GM18519 (cell line): ENCODE data around the gene DPYD.
A peak's percentile ranks its signal among the peaks of the same experiment; 100 is the strongest.

Experiments used
- ATAC-seq: cut with Tn5 transposase; IDR thresholded peaks from one replicate; pipeline ENCODE4 v1.9.1; 2021; ENCODE audit warnings: mild to moderate bottlenecking, moderate library complexity; ENCODE audit not compliant: unreplicated experiment, low FRiP score

DPYD gene

DNA sequence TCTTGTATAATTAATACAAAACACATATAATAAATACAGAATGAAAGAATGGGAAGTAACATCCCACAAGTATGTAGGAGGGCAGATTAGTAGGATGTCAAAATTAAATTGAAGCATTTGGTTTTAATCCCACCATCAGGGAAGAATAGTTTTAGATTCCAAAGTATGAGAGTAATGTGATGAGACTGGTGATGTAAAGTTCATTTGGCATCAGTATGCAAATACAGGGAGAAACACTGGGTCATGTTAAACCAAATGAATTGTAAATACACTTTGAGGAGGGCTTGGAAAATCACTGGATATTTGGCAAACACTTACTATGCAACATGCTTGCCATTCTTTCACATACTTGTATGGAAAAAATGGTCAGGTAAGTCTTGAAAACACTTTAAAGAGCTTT is 358.8 kb downstream of the DPYD start:
- no peak for ATAC-seq

DNA sequence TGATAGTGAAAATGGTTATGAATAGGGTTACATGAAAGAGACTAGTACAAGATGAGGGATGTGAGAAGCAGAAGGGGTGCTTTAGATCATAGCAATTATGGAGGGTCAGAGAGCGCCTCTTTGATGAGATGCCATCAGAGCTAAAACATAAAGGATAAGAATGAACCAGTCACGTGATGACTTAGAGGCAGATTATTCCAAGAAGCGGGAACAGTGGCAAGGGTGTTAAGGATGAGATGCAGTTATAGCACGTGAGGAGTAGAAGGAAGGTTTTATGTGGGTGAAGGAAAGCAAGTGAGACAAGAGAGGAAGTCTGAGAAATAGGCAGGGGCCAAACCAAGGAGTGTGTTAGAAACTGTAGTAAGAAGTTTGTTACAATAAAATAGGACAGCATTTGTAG is 360.1 kb downstream of the DPYD start:
- ATAC-seq = no peak

DNA sequence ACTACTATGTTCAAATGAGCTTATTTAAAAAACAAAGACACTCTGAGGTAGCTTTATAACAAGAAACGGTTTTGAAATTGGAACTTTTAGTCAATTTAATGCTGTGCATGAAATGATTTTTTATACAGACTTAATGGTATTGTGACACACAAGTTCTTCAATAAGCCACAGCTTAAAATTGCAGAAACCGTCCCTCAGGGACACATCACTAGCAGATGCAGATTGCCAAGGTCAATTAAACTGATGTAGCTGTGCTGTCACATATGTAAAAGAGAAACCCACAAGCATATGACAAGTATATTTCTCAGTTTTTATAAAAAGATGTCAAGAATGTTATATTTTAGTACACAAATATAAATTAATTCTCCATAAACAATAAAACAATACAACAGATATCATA is 366.9 kb downstream of the DPYD start:
- no peak for ATAC-seq

DNA sequence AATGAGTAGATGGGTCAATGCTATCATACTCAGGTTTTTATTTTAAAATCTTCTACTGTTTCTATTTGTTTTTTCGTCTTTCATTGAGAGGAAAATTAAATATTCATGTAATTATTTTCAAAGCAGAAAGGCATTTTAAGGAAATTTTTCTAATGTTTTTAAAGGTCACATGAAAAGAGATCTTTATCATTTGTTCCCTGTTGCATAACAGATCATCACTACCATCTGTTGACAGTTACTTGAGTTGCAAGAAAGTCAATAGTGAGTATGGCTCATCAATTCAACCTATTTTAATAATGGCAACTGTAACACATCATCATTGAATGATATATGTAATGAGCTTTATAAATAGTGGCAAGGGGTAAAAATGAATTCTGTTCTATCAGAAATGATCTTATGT is 369.7 kb downstream of the DPYD start:
- ATAC-seq = no peak

DNA sequence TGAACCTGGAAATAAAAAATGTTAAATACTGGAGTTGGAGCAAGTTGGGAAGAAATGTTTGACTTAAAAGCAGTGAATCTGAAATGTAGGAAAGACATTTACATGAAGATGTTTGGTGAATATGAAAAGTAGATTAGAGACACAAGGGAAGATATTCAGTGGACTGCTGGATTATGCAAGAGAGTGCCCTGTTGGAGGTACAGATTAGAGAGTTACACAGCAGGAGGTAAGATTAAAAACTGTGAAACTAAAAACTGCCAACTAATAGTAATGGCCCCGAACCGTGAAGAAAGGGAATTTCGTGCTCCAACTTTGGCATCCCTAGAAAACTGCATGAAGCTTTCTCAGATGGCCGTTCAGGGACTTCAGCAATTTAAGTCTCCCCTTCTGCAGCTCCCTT is 375.4 kb downstream of the DPYD start:
- ATAC-seq = no peak

DNA sequence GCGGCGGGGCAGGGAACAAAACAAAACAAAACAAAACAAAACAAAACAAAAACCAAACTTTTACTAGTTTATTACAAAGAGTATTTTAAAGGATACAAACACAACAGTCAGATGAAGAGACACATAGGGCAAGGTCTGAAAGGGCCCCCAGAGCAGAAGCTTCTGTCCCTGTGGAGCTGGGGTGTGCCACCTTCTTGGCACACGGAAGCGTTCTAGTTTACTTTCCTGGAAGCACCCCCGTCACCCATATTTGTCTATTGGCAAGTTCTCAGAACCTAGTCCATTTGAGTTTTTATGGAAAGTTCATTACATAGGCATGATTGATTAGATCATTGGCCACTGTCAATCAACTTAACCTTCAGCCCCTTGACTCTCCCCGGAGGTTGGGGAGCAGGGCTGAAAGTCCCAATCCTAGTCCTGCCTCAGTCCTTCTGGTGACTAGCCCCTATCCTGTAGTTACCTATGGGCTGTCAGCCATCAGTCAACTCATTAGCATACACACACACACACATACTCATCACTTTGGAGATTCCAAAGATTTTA is 380.4 kb downstream of the DPYD start:
- ATAC-seq = no peak

DNA sequence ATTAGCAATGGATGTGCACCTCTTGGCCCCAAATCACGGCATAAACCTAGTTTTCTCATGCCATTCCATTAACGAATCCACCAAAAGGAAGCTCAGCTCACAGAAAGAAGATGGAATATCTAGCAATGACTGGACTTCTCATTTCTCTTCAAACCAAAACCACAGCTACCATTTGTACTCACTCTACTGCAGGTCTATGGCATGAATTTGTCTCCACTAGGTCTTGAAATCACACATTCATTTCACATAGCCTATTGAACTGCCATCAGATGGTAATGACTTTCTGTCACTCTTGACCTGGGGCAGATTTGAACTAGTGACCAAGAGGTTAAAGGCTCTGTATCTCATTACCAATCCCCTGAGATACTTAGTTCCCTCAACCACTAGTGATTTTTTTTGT is 382.7 kb downstream of the DPYD start:
- no peak for ATAC-seq

DNA sequence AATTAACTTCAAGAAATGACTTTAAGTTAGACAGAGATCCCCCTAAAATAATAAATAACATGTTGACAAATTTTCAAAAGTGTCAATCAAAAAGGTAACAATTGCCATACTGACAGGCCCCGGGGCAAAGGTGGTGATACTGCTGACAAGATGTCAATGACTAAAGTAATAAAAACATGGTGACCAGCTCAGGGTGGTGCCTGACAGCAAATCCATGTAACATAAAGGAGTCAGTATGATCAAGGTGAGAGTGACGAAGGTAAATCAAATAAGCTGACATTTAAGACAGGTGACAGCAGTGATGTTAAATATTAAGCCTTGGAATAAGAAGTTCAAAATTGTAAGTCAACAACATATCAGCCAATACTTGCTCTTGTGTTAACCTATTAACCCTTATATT is 387.5 kb downstream of the DPYD start:
- ATAC-seq = no peak

DNA sequence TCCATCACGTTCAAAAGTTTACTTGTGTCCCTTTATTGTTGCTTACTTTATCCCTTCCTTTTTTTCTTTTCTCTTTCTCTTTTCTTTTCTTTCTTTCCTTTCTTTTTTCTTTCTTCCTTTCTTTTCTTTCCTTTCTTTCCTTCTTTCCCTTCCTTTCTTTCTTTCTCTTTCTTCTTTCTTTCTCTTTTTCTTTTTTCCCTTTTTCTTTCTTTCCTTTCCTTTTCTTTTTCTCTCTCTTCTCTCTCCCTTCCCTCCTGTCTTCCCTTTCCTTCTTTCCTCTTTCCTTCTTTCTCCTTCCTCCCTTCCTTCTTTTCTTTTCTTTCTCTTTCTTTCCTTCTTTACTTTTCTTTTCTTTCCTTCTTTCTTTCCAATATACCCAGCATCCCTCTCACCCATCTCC is 391.2 kb downstream of the DPYD start:
- no peak for ATAC-seq

DNA sequence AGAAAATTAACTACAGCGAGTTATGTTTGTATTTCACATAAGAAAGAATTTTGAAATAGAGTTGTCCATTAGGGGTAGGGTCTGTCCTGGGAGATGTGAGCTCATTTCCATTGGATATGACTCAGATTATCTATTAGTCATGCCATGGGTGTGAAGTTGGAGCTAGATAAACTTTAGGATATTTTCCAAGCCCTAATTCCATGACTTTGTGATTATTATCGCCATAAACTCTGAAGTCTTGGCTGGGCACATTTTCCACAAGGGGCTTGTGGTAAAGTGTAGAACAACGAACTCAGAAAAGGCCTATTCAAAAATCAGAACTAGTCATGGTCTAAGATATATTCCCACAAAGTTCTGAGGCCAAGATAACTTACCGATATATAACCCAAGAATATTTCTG is 396.6 kb downstream of the DPYD start:
- no peak for ATAC-seq

DNA sequence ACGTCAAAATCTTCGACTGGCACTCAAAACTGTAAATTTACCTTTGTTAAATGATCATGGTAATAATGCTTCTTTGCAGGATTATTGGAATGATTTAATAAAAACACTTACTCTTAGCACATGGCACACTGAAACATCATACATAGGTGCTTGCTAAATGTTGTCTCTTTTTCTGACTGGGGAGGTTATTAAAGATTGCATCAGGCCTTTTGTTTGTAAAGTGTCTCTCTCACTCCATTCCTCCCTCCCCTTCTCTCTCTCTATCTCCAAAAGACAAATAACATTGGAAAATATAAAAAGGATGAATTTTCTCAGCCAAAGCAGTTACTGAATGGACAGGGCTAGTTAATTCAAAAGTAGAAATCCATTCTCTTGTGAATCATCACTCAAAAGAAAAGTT is 404.2 kb downstream of the DPYD start:
- no peak for ATAC-seq

DNA sequence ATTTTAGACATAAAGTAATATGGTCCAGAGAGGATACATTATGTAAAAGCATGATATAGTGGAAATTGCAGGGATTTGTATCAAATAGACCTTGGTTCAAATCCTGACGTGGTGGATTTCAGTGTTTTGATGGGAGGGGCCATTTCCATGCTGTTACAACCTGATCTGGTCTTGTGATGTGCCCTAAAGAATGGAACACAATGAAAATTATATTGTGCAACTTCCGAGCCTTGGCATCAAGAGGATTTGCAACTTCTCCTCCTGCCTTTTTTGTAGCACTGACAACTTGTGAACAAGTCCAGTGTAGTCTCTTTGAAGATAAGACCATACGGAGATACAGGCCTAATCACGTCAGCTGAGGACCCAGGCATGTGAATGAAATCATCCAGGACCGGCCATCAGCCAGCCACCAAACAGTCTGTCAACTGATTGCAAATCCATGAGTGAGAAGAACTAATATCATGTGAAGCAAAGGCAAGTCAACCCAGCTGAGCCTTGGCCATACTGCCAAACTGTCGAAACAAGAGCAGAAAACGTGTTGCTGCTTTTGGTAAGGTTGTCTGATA is 412.1 kb downstream of the DPYD start:
- ATAC-seq = no peak

DNA sequence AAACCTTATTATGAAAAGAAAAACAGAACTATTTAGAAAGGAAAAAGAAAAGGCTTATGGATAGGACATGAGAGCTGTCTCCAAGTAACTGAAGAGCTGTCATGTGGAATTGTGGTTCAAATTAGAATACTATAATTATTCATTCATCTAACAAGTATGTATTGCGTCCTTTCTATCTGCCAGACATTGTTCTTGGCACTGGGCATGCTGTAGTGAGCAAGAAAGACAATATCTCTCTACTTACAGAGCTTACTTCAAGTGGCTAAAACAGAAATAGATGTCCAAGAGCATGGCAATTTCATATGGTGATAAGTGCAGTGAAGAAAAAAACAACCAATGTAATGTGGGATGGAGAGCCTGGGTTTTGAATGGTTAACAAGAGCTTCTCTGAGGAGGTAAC is 413.0 kb downstream of the DPYD start:
- ATAC-seq = no peak

DNA sequence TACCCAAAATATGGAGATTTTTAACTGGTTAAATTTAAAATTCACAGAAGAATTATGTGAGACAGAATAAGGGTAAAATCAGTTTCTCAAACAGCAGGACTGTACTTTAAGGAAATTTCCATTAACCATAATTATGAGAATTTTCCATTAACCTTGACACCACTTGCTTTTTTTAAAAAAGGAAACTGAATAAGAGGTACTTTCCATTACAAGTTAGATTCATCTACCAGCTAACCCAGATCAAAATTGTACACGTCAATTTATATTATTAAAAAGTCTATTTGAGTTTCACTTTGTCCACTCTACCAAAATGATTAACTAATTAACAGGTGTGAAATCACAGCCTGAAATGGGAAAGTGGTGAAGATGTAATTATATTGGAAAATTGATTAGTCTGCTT is 414.5 kb downstream of the DPYD start:
- no peak for ATAC-seq

DNA sequence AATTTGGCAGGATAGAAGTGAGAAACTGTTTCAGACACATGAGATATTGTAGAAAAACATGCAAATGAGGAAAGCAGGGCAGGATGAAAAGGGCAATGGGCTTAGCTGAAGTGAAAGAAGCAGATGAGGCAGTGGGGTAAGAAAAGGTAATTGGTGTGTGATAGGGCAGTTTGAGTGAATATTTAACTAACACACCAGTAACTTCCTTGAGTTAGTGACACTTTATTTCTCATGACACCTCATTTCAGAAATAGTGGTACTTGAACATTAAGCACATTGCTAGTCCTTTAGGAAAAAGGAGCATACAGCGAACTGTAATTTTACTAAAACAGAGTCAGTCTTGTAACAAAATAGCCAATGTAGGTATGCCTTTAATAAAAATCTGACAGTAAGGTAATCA is 415.0 kb downstream of the DPYD start:
- peak; percentile 71 for ATAC-seq

DNA sequence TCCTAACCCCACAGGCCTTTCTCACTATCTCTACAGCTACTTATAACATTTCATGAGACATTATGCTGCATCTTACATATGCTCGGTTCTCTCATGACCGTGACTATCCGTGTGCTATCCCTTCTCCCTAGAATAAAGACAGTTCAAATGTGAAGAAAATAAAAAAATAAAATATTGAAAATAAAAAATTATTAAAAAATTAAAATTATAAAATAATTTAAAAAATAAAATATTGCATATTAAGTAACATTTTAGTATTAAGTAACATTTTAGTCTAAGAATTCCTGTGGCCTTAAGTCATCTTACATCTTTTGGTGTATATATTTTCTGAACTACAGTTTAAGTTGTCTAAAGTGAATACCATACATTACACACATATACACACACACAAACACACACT is 415.5 kb downstream of the DPYD start:
- no peak for ATAC-seq

DNA sequence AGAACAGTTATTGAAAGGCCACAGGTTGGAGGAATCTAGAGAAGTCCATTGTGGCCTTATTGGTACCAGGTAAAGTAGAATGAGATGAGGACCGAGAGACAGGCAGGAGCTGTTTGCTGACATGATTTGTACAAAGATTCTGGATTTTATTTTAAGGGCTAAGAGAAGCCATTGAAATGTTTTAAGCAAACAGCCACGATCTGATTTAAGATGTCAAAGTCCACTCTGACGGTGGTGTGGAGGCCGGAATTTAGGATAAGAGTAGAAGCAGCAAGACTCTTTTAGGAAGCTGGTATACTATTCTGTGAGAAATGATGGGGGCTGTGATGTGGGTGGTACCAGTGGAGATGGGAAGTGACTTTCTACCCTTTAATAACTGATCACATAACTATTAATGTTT is 418.5 kb downstream of the DPYD start:
- no peak for ATAC-seq

DNA sequence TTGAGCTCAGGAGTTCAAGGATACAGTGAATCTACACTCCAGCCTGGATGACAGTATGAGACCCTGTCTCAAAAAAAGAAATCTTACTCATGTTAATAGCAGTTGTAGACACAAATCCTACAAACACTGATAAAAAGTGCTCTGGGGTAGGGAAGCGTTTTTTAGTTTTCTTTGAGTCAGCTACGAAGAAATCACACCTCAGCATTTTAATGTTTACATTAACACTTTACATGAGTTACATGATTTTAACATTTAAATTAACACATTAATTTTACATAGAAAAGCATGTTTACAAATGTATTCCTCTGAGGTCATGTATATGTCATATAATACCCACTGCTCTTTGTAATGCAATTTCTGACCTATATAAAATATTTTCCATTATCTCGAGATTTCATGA is 419.2 kb downstream of the DPYD start:
- no peak for ATAC-seq

DNA sequence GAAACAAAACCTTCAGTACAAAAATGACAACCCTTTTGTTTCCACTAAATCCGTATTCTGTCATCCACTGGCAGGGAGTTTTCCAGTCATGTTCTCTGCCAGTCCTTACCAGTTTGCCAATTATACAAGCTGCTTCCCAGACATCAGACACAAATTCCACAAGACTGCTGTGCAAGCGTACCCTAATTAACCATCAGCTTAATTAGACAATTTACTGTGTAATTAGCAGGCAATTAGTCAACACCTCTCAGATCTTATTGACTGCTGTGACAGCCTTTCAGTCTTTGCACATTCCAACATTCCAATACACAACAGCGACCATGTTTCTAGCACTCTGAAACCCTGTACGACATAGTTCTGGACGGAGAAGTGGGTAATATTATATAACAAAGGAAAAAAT is 420.1 kb downstream of the DPYD start:
- ATAC-seq = no peak

DNA sequence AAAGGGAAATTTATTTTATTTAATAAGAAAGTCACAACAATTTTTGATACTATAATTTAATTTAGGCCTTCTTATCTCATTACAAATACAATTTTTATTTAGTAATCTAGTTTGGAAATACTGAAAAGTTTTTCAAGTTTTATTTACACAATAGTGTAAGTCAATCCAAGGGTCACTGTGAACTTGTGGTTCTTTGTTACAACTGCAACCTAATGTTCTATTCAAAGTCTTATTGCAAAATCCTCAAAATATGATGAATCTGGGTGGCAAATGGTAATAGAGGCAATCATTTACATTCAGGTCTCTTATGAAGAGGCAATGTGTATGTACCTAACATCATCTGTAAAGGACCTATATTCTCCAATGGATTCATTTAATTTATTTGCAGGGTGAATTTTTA is 421.2 kb downstream of the DPYD start:
- no peak for ATAC-seq

DNA sequence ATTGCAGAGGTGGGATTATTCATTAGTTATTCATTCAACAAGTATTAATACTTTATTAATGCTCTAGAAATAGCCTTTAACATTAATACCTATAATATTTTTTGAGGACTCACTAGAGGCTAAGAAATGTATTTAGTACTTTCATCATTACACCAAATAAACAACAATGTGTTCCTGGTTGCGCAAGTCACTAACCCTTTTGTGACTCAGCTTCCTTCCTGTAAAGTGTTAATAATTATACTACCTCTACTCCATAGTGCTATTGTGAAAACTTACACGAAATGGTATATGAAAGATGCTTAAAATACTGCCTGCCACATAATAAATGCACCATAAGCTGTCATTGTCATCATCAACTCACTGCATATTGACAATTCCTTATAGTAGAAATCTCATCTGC is 431.0 kb downstream of the DPYD start:
- ATAC-seq = no peak

DNA sequence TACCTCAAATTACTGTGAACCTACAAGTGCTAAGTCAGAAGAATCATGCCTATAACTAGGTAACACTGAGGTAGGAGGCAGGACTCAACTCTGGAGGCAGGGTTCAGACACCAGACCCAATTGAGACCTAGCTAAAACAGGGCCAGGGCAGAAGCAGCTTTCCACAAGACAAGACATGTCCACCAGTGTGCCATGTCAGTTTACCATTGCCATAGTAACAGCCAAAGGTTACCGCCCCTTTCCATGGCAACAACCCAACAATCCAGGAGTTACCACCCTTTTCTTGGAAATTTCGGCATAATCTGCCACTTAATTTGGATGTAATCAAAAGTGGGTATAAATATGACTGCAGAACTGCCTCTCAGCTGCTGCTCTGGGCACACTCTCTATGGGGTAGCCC is 432.3 kb downstream of the DPYD start:
- no peak for ATAC-seq

DNA sequence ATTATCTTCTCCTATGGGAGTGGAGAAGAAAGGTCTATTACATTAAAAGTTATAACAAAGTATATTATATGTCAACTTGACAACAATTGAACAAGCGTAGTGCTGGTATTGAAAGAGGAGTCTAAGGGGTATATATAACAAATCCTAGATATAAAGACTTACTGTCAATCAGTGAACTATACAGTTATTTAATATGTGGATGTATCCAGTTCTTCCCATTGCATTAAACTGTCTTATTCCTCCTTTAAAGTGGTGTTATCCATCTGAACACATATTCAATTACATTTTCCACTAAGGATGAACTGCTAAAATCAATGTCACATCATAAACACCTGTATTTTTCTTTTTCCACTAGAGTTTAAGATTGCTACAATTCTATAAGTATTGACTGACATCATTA is 438.8 kb downstream of the DPYD start:
- no peak for ATAC-seq
